Embryonic facial prominence (tissue), 1 donor: ENCODE measurements around the gene TPI1.
"Not testable (repeated sequence)": the region's sequence is repeated elsewhere in the genome, so short reads cannot be mapped to it uniquely, and the experiment has no call there.

Experiments
- DNase-seq: peaks from one replicate; pipeline ENCODE4 v3.0.0-alpha.2; 2016; ENCODE audit errors: extremely low spot score

Gene TPI1

GRCh38 chr12:6847676-6848075, 19.7 kb upstream of the TPI1 start:
- no peak for DNase-seq

- no peak for DNase-seq
These were observed 17.9 kb upstream of the TPI1 start for GRCh38 chr12:6849427-6849826.

GRCh38 chr12:6849976-6850560, 17.3 kb upstream of the TPI1 start:
- no peak for DNase-seq

- DNase-seq: no peak
These were observed 16.6 kb upstream of the TPI1 start for GRCh38 chr12:6850796-6851152.

DNA sequence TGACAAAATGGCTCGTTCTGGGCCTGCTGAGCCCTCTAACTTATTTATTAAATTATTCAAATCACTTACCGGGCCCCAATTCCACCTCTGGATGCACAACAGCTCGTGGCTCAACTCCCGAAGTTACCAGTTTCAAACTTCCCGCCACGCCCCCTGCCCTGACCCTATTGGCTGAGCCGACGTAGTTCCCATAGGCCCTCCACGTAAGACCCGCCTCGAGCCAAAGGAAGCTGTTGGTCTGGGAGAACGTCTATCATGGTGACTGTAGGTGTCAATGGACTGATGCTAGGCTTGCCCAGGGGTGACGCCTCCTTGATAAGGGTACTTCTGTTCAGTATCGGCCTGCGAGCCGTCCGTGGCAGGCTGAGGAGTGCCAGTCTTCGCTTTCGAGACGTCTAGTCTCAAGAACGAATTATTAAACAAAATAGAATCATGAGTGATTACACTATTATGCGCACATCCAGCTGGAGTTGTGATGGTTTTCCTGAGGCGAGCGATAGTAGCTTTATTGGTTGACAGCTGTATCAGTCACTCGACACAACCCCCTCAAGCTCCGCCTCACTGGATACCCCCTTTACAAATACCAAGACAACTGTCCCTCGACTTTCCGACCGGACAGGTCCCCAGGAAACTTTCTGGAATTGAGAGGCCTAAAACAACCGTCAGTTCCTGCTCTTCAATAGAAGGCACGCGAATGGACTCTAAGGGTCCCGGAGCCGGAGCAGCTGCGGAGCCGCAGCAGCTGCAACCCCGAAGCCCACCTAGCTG, 16.0 kb upstream of the TPI1 start, which contains the start of gene CDCA3:
TSS of gene CDCA3 (minus strand) at position 134 of the 768 bp plus-strand sequence. CDS start 334 bp downstream, outside the sequence.
- peak; percentile 95 for DNase-seq

DNA sequence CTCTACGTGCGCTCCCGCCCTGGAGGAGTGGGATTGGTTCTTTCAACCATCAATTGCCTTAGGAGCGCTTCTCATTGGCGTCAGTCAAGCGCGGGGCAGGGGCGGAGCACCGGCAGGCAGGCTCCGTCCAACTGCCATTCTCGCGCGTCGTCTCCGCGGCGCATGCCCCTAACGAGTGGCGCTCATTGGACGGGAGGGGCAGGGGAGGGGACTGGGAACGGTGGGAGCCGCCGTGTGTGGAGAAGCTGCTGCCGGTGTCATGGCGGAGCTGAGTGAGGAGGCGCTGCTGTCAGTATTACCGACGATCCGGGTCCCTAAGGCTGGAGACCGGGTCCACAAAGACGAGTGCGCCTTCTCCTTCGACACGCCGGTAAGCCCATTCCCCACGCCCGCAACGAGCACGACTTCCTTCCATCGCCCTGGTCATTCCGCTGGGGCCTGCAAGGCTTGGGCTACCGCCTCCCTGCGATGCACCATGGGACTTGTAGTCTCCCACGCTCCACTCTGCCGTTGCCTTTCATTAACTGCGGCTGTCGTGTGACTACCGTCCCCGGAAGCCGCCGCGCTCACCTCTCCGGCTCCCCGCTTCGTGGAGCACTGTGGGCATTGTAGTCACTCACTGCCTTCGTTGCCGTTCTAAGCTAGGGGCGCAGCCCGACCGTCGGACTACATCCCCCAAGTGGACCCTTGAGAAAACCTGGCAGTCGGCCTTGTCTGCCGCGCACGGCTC, 15.2 kb upstream of the TPI1 start, which contains the start of gene USP5:
TSS of gene USP5 (plus strand) at position 230 of the 730 bp plus-strand sequence. CDS start at position 260, 30 bp downstream.
- peak; percentile 98 for DNase-seq

- DNase-seq: no peak
These were observed 14.5 kb upstream of the TPI1 start for GRCh38 chr12:6852651-6853354.

- no peak for DNase-seq
These were observed 13.7 kb upstream of the TPI1 start for GRCh38 chr12:6853626-6854025.

- DNase-seq: no peak
These were observed 13.3 kb upstream of the TPI1 start for GRCh38 chr12:6854036-6854435.

GRCh38 chr12:6855322-6855721, 12.0 kb upstream of the TPI1 start:
- DNase-seq: no peak

GRCh38 chr12:6858799-6859198, 8.5 kb upstream of the TPI1 start:
- DNase-seq: no peak

DNA sequence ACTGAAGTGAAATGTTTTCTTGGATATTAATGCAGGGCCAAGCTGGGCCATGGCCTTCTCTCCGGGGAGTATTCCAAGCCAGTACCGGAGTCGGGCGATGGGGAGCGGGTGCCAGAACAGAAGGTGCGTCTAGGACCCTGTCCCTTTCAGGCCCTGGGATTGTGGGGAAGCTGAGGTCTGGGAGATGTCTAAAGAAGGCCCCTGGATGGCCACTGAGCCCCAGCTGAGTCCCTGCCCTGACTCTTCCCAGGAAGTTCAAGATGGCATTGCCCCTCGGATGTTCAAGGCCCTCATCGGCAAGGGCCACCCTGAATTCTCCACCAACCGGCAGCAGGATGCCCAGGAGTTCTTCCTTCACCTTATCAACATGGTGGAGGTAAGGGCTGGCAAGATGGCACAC, 7.2 kb upstream of the TPI1 start:
- no peak for DNase-seq

GRCh38 chr12:6860942-6861341, 6.4 kb upstream of the TPI1 start:
- no peak for DNase-seq

DNA sequence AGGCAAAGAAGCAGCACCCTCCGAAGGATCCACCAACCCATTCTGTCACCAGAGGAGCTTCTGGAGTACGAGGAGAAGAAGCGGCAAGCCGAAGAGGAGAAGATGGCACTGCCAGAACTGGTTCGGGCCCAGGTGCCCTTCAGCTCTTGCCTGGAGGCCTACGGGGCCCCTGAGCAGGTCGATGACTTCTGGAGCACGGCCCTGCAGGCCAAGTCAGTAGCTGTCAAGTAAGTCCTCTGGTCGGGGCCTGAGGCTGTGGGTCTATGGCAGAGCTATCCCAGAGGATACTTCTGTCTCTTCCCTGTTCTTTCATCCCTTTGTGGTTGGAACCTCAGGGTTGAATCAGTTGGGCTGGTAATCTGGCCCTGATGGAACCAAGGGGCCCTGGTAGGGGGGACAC, 5.9 kb upstream of the TPI1 start:
- DNase-seq: no peak

GRCh38 chr12:6863033-6863432, 4.3 kb upstream of the TPI1 start:
- no peak for DNase-seq

DNA sequence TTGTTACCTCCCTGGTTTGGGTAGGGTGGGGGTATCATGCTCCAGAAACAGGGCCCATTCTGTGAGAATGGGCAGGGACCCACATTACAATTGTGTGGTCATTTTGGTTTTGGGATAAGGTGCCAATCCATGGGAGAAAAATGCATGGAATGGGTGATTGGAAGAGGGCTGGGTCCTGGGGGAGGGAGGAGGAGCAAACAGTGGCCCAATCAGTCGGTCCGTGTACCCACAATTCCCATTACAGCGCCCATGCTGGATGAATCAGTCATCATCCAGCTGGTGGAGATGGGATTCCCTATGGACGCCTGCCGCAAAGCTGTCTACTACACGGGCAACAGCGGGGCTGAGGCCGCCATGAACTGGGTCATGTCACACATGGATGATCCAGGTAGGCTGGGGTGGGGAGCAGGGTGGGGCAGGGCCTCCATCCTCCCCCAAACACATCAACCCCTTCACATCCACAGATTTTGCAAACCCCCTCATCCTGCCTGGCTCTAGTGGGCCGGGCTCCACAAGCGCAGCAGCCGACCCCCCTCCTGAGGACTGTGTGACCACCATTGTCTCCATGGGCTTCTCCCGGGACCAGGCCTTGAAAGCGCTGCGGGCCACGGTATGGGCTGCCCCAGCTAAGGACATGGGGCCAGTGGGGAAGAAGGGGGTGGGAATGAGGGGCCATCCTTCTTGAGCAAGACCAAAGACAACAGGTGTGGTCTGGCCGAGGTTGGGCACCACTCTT, 3.6 kb upstream of the TPI1 start:
- no peak for DNase-seq

- not testable (repeated sequence) for DNase-seq
These were observed 2.0 kb upstream of the TPI1 start for GRCh38 chr12:6865307-6865706.

DNA sequence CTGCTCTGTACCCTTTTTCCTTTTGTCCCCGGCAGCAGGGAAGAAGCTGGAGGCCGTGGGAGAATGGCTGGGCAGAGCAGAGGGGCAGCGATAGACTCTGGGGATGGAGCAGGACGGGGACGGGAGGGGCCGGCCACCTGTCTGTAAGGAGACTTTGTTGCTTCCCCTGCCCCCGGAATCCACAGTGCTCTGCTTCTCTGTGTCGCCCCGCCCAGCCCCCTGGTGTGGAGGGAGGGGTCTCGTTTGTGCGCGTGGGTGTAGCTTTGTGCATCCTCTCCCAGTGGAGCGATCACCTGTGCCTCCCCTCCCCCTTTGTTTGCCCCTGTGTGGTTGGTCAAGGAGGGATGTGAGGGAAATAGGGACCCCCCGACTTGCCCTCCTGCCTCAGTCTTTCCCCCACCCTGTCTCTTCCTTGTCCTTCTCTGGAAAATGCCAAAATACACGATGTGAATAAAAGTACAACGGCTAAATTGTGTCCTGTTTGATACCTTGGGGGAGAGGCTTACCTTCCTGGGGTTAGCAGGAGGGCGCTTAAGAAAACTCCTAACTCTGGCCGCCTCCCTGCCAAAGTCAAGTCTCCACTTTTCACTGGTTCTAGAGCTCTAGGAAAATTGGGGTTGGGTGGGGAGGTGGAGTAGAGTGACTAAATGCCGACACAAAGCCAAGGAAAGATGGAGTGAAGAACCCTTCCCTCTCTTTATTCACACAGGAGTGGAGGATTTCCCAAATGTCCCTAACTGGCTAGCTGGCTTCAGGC, 990 bp upstream of the TPI1 start:
- no peak for DNase-seq

GRCh38 chr12:6866920-6867412, 365 bp upstream of the TPI1 start:
- DNase-seq: no peak
